ENCODE measurements around the gene TMEM243.
"Not testable (repeated sequence)": the region's sequence is repeated elsewhere in the genome, so short reads cannot be mapped to it uniquely, and the experiment has no call there.

The TMEM243 gene, protein sequence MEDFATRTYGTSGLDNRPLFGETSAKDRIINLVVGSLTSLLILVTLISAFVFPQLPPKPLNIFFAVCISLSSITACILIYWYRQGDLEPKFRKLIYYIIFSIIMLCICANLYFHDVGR

DNA sequence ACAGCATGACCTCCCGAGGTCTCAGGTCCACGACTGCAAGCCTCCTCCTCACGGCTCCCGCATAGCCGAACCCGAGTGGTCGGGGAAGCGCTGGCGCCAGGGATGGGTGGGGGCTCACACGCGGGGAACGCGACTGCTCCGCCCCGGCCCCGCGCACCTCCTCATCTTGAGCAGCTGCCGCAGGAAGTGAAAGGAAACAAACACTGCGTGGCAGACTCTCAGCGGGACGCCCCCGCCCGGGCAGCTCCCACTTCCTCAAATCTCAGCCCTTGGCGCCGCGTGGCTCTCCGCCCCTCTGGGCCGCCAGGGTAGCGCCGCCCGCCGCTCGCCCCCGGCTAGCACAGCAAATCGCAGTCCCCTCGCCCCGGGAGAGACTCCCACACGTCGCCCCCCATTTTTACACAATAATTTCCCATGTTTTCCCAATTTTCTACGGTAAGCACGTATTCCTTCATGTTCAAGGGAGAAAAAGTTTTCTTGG, at the start of gene TMEM243:
Gene TMEM243, minus strand, starts transcription at position 188 of the 481 bp plus-strand sequence. CDS start 229 bp downstream, outside the sequence.
- peak; percentile 89 to 91 for DNase-seq

DNA sequence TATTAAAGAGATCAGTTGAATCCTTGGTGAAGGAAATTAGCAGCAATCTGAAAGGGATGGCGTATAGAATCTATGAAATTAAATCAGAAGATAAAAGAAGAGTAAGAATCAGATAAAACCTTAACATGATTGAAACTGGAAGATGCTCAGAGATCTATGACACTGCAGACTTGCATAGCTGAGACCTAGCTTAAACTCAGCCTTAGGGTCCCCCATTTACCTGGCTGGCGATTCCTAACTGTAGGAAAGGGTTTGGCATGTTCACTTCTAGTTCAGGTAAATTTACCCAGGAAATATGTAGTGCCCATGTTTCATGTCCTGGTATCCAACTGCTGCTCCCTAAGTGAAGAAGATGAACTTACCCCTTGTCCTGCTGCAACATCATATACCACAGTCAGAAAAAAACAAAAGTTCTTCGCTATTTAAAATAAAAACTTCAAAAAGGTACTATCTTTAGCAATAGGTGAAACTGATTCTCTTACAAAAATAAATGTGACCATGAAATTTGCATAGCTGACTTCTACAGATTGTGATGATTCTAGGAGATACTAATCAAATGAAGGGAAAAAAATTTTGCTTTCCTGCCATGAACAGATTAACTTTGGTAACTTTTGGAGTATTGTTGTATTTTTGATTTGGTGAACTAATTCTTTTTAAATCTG, 47.8 kb upstream of the TMEM243 start:
- DNase-seq, result no peak

DNA sequence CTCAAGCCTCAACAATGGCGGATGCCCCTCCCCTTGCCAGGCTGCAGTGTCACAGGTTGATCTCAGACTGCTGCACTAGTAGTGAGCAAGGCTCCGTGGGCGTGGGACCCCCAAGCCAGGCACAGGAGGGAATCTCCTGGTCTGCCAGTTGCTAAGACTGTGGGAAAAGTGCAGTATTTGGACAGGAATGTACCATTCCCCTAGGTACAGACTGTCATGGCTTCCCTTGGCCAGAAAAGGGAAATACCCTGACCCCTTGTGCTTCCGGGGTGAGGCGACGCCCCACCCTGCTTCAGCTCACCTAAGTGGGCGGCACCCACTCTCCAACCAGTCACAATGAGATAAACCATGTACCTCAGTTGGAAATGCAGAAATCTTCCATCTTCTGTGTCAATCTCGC, 44.0 kb upstream of the TMEM243 start:
- no peak for DNase-seq

DNA sequence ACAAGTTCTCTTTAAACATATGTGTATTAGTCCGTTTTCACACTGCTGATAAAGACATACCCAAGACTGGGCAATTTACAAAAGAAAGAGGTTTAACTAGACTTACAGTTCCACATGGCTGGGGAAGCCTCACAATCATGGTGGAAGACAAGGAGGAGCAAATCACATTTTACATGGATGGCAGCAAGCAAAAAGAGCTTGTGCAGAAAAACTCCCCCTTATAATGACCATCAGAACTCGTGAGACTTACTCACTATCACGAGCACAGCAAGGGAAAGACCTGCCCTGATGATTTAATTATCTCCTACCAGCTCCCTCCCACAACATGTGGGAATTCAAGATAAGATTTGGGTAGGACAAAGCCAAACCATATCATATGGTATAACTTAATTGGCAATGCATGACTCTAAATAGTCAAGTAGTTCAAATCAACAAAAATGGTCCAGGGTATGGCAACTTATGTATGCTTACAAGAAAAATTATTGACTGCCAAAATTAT, 34.1 kb upstream of the TMEM243 start:
- DNase-seq, result peak in 1 of 2 donors; percentile 0

DNA sequence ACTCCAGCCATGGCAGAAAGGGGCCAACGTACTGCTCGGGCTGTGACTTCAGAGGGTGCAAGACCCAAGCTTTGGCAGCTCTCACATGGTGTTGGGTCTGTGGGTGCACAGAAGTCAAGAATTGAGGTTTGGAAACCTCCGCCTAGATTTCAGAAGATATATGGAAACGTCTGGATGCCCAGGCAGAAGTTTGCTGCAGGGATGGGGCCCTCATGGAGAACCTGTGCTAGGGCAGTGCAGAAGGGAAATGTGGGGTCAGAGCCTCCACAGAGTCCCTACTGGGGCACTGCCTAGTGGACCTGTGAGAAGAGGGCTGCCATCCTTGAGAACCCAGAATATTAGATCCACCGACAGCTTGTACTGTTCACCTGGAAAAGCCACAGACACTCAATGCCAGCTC, 26.1 kb upstream of the TMEM243 start:
- DNase-seq, result not testable (repeated sequence)

DNA sequence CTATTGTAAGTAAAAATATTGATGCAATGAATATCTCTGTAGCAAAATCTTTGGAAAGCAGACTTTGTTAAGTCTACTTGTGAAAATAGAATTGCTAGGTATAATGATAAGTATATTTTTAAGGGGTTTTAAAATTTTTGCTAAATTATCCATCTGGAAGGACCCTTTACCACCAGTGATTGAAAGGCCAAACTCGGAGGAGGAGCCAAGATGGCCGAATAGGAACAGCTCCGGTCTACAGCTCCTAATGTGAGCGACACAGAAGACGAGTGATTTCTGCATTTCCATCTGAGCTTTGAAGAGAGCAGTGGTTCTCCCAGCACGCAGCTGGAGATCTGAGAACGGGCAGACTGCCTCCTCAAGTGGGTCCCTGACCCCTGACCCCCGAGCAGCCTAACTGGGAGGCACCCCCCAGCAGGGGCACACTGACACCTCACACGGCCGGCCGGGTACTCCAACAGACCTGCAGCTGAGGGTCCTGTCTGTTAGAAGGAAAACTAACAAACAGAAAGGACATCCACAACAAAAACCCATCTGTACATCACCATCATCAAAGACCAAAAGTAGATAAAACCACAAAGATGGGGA, 19.0 kb upstream of the TMEM243 start:
- DNase-seq, result not testable (repeated sequence)

DNA sequence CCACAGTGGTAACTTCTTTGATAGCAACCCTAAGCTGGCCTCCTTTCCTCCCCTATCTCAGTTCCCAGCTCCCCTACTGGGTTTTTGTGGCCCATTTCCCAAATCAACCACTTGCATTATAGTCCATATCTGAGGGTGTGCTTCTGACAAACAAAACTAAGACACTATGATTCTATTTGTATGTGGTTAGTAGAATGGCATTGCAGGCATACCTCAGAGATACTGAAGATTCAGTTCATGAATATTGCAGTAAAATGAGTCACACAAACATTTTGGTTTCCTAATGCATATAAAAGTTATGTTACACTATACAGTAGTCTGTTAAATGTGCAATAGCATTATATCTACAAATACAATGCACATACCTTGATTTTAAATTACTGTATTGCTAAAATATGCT, 15.4 kb upstream of the TMEM243 start:
- DNase-seq, result no peak

DNA sequence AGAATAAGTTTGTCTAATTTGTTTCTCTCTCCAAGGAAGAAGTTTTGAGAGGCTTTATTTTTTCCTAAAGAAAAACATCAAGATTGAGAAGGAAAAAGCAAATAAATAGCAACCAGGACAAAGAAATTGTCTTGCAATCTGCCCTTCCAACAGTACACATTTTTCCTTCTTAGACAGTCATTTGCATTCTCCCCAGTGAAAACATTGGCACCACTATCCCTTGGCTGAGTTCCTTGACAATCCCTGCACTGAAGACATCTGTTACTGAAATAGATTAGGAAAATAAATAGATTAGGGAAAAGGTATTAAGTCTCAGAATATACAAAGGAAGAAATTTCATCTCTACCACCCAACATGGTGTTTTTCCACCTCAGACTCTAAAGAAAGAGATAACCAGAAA, 12.2 kb upstream of the TMEM243 start:
- DNase-seq, result no peak

DNA sequence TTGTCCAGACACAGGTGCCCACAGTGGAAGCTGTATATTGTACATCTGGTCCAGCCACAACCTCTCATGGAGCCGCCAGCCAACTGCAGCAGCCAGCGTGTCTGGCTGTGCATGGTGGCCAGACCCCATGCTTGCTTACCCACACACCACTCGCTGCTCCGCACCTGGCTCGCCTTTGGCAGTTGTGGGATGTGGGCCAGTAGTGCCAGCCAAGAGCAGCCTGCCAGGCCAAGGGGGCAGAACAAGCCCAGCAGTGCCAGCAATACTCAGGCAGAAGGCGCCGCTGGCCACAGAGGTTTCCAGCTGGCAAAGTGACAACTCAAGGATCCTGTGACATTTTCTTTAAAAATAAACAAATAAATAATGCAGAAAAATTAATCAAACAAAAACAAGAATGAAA, 11.7 kb upstream of the TMEM243 start:
- DNase-seq, result no peak

DNA sequence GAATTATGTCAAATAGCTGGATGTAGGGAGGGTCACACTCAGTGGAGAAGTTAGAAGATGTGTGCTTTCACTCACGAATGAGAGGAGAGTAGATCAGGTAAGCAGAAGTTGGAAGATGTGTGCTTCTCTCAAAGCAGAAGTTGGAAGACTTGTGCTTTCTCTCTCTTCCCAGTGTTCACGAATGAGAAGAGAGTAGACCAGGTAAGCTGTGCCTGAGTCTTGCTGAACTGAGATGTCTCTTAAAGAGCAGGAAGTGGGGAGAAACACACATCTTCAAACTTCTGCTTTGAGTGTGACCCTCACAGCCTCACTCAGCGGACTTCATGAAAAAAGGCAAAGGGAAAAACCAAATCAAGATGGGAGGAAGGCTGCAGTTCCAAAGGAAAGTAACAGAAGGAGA, 7.0 kb upstream of the TMEM243 start:
- no peak for DNase-seq

DNA sequence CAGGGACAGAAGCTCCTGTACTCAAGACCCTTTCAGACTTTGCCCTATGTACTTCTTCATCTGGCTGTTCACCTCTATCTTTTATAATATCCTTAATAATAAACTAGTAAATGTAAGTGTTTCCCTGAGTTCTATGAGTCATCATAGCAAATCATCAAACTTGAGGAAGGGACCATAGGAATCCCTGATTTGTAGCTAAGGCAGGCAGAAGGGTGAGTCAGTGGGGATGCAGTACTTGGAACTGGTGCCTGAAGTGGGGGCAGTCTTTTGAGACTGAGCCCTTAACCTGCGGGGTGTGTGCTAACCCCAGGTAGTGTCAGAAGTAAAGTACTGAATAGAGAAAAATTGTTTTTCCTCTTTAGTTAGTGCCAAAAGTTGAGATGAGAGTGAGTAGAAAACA, 6.2 kb upstream of the TMEM243 start:
- DNase-seq, result no peak

DNA sequence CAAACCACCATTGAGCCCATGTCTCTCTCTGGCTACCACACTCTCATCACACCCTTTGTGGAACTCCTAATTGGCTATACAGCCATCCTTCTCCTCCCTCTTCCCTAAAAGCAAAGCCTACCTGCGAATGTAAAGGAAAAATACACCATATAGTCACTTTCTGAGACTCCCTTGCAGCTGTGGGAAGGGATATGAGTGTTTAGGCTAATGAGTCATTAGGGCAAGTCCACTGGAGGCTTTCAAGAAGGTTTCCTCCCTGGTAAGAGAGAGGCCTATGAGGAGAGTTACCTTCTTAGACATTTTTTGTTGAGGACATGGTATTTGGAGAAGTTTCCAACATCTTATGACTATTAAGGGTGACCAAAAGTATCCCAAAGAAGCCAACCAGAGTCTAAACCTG, 4.1 kb upstream of the TMEM243 start:
- no peak for DNase-seq

DNA sequence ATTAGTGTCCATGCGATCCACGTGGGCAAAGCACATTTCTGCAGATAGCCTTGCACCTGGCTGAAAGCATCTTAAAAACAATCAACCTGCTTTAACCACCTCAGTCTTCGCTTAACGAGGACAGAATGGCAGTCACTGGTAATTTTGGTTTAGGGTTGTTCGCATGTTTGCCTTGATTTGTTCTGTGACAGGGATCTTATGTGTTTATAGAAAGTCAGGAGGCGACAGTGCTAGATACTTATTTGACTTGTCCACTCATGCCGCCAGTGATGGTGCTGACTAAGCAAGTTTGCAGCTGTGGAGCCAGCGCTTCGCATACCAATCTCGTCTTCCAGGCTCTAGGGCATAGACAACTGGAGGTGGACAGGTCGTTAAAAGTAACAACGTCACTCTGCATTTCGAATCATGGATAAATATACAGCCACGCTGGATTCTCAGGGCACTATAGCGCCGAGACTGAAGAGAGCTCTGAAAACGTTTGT, 1.2 kb upstream of the TMEM243 start:
- no peak for DNase-seq

DNA sequence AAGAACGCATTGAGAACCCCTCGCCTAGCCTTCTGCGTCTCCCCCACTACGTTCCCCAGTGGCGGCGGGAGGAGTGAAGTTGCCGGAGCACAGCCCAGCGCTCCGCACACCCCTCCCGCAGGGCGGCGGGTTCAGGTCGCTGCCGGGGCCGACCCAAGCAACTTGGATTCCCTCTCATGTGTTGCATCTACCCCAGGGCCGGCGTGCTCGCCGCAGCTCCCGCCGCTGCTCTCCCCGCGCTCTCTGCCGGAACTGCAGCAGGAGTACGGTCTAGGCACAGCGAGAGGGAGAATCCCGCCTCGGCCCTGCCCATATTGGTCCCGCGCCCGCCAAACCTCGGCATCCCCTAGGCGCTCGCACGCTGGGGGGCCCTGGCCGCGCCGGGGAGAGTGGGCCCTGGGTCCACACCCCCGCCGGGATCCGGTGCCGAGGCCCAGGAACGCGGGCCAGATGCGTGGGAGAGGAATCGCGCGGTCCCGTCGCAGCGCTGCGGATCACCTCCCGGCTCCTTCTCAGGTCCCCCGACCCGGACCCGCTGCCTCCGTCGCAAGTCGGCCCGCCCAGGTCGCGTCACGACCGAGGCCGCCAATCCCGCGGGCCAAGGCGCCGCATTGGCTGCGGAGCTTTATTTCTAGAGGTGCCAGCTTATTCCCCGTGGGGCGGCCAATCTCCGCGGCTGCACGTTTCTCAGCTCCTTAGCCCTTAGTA, 648 bp upstream of the TMEM243 start:
- DNase-seq, result peak; percentile 76 to 77

DNA sequence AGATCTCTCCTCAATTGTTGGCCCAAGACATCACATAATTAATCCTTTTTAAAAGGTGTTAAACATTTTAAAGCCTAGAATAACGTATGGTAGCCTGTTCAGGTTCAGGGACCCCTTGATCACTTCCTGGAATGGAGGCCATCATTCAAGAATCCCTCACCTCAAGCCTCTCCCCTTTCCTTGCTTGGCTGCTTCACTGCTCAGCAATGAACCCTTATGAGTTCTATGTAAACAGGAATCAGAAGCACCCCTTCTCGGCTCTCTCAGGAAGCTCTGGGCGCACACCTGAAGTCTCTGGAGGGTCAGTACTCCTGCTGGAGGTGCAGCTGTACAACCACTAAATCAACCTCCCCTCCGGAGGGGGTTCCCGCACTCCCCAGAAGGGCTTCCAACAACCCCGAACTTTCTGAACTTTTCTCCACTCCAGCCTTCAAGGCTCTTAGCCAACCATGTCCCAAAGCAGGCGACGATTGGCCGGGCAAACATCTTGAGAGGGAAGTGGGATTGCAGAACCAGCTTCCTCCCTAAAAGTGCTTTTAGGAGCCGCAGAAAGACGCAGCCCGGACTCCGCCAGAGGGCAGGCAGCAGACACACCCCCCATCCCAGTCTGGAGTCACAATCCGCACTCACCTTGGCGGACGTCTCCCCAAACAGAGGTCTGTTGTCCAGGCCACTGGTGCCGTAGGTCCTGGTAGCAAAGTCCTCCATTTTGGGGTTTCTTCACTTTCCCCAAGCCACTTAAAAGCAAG, 562 bp downstream of the TMEM243 start:
- DNase-seq, result peak; percentile 86

DNA sequence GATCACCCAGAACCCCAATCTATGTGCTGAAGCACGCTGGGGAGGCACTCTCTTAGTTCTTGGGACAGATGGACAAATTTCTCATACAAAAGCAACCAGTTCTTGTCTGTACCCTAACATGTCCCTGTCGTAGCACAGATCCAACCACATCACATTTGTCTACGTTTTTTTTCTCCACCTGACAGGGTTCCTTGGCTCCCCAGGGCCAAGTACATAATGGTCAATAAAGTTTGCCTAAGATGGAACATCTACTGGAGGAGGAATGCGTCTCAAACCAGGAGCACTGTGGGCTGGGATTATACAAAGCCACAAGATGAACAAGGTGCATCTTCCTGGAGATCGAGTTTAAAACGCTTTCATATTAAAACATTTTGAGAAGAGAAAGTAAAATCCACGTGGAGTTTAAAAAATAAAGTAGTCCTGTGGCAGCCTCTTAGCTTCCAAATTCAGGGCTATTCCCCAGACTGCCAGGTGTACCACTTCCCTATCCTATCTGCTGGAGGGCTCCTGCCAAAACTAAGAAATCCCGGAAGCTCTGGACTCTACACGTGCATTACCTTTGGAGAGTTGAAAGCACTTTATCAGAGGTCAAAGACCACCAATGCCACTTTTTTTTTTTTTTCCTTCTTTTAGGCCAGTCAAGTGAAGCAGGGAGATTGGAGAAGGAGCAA, 1.4 kb downstream of the TMEM243 start:
- DNase-seq, result no peak

DNA sequence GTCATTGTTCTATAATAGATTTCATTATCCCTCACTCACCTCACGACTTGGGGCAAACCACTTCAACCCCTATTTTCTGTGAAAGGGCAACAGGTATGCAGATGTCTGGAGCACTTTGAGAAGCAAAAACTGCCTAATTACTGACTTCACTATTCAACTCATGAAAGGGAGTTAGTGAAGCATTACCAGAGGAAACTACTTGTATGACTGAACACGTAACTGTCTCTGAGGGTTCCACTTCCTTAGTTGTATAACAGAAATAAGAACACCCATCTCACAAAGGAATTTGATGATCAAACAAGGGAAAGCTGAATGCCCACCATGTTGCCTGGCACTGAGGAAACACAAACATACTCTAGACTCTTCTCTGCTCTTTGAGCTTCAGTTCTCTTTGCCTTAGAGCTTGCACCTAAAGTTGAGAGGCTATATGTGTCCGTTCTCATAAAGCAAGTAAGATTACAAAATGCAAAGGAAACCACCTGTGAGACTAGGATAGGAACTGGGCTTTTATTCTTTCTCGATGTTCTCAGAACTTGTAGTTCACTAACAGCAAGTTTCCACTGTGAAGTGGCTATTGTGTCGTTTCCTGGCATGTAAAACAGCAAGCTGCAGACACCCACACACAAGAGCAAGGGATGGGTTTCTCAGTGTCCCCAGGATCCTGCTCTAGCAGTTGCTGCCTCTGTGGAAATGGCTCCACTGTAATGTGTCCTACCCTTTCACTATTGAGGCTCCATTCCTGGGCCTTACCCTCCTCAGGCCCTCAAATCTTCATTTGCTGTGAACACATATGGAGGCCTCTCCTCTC, 2.6 kb downstream of the TMEM243 start:
- DNase-seq, result peak; percentile 26 to 49

DNA sequence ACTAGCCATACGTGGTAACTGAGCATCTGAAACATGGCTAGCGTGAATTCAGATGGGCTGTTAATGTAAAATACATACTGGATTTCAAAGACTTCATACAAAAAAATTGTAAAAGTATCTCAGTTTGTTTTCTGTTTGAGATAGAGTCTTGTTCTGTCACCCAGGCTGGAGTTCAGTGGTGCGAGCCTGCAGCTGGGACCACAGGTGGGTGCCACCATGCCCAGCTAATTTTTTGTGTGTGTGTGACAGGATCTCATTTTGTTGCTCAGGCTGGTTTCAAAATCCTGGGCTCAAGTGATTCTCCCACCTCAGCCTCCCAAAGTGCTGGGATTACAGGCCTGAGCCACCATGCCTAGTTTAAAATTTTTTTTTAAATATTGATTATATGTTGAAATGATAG, 4.5 kb downstream of the TMEM243 start:
- no peak for DNase-seq

DNA sequence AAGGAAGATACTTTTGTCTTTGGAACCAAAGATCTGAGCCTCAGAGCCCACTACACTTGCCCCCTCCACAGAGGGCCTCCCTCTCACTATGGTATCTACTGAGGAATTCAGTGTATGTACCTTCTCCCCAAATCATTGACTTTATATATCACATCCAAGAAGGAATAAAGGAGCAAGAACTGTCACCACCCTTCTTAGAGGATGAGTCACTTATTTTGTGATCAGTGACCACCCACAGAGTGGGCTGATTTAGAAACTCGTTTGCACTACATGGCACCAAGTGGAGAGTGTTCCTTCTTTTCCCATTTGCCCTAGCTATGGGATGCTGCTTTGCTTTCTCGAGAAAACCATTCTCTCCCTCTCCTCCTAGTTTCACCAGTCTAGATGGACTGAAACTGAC, 5.7 kb downstream of the TMEM243 start:
- peak; percentile 40 to 72 for DNase-seq

DNA sequence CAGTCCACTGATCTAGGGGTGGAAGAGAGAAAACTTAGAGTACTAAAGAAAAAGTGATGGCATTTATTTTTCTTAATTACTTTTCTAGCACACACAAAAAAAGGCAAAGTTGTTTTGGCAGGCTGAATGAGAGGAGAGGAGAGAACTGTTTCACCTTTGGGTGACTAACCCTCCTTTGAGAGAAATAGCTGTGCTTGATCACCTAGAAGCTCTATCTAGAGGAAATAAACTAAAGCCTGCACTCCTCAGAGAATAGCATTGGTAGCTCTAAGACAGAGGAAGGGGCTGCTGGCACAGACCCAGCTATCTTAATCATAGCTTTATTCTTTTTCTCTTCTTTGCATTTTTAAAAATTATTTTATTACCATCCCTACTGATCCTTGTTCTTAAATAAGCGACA, 6.3 kb downstream of the TMEM243 start:
- no peak for DNase-seq

DNA sequence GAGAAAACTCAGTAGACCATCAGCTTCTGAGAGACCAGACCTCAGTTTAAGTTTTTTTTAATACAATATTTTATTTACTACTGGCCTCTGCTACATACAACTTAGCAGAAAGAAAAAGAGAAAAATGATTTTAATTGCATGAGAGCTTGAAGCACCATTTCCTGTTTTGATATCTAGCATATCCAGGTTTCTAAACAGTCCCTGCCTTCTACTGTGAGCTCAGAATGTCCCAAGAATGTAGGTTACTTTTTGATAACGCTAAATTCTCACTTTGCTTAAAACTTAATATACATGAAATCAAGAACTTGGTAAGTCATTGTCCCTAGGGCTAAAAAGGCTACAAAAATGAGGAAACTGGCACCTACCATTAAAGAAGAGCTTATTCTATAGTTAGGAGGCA, 7.0 kb downstream of the TMEM243 start:
- DNase-seq, result peak; percentile 12 to 21
